Measurements from ENCODE around the gene PTMS.
"Not testable (repeated sequence)": the region's sequence is repeated elsewhere in the genome, so short reads cannot be mapped to it uniquely, and the experiment has no call there.

PTMS gene

GRCh38 chr12:6742834-6743233 is 23.3 kb upstream of the PTMS start:
- no peak for DNase-seq (ENCODE audit: low read depth)
- H3K4me3 ChIP-seq (ENCODE audit: low read depth, low read length), result no peak overlapping the region
- in situ Hi-C loops (cut with HindIII; ENCODE audit: low sequenced_read_pairs), result no loop called here
- TF ChIP-seq, protein P1, sequence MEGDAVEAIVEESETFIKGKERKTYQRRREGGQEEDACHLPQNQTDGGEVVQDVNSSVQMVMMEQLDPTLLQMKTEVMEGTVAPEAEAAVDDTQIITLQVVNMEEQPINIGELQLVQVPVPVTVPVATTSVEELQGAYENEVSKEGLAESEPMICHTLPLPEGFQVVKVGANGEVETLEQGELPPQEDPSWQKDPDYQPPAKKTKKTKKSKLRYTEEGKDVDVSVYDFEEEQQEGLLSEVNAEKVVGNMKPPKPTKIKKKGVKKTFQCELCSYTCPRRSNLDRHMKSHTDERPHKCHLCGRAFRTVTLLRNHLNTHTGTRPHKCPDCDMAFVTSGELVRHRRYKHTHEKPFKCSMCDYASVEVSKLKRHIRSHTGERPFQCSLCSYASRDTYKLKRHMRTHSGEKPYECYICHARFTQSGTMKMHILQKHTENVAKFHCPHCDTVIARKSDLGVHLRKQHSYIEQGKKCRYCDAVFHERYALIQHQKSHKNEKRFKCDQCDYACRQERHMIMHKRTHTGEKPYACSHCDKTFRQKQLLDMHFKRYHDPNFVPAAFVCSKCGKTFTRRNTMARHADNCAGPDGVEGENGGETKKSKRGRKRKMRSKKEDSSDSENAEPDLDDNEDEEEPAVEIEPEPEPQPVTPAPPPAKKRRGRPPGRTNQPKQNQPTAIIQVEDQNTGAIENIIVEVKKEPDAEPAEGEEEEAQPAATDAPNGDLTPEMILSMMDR (IDR thresholded peaks at IDR 0.05; ENCODE audit: low read depth, low read length, missing control alignments), result no peak

DNA sequence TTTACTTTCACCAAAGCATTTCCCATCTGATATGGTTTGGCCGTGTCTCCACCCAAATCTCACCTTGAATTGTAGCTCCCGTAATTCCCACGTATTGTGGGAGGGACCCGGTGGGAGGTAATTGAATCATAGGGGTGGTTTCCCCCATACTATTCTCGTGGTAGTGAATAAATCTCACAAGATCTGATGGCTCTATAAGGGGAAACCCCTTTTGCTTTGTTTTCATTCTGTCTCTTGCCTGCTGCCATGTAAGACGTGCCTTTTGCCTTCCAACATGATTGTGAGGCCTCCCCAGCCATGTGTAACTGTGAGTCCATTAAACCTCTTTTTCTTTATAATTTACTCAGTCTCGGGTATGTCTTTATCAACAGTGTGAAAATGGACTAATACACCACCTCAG is 22.9 kb upstream of the PTMS start:
- DNase-seq (ENCODE audit: low read depth); in situ Hi-C loops (cut with HindIII; ENCODE audit: low sequenced_read_pairs); H3K4me3 ChIP-seq (ENCODE audit: low read depth, low read length): not testable (repeated sequence)

DNA sequence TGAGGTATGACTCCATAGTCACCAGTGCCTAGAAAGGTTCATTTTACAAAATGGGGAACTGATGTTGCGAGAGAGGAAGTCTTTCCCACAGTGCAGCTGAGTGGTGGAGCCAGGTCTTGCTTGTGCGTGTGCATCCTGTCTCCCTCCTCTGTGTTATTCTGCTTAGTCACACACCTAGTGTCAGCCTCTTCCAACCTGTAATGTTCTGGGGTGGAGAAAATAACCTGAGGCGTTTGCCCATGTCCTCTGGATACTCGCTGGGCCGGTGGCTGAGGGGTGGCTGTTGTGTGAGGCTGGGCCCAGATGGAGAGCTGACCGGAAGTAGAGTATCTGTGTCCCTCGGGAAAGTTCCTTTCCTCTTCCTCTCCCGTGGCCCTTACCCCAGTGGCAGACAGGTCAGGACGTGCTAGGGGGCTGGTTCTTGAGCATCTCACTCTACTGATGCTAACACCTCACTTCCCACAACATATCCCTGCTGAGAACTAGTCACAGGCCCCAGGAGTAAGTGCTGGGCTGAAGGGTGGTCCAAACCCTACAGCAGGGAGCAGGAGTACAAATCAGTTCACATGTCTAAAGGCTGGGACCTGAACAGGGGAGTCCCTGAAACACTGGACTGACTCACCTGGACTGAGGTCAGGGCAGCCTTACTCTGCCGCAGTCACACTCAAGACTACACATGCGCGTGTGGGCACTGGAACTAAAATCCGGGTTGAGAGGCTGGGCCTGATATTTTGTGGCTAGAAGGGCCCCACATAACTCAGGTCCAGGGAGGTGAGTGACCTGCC is 20.2 kb upstream of the PTMS start:
- in situ Hi-C loops (cut with HindIII; ENCODE audit: low sequenced_read_pairs), result no loop called here
- H3K4me3 ChIP-seq (ENCODE audit: low read depth, low read length), result no peak overlapping the region
- no peak for DNase-seq (ENCODE audit: low read depth)
- TF ChIP-seq, protein P1 (IDR thresholded peaks at IDR 0.05; ENCODE audit: low read depth, low read length, missing control alignments), result no peak

DNA sequence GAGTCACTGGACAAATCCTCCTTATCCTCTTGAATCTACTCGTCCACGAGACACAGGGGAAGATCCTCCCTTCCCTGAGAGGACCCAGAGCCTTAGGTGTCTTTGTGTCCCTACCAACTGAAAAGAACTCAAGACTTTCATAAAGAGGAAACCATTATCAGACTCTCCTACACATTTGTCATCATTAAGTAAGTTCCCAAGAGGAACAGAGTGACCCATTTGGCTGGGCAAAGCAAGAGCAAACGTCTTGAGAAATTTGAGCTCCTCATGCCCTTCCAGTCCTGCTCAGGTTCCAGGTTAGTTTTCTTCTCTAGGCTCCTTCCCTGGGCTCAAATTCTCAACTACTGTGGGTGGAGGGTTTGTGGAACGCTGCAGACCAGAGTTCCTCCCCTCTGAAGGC is 18.9 kb upstream of the PTMS start:
- TF ChIP-seq, protein P1 (IDR thresholded peaks at IDR 0.05; ENCODE audit: low read depth, low read length, missing control alignments), result no peak
- in situ Hi-C loops (cut with HindIII; ENCODE audit: low sequenced_read_pairs), result no loop called here
- no peak overlapping the region for H3K4me3 ChIP-seq (ENCODE audit: low read depth, low read length)
- DNase-seq (ENCODE audit: low read depth), result no peak

- DNase-seq (ENCODE audit: low read depth), result no peak
- TF ChIP-seq, protein P1 (IDR thresholded peaks at IDR 0.05; ENCODE audit: low read depth, low read length, missing control alignments), result no peak
- in situ Hi-C loops (cut with HindIII; ENCODE audit: low sequenced_read_pairs), result no loop called here
Measured at GRCh38 chr12:6748761-6749160, 17.4 kb upstream of the PTMS start.

DNA sequence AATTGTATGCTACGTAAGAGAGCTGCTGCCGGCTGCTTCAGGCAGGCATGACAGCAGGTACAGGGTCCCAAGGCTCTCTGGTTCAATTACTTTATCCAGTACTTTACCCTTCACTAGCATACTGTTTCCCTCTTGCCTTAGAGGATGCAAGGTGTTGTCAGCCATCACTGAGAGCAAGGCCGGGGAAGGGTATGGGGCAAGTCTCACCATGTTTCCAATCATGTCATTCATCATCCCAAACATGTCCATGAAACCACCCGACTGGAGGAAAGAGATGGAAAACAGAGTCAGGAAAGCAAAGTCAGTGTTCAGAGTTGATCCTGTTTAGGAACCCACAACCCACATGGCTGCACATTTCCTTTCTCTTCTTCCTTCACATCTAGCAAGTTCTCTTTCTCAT is 15.7 kb upstream of the PTMS start:
- in situ Hi-C loops (cut with HindIII; ENCODE audit: low sequenced_read_pairs), result no loop called here
- H3K4me3 ChIP-seq (ENCODE audit: low read depth, low read length), result no peak overlapping the region
- TF ChIP-seq, protein P1 (IDR thresholded peaks at IDR 0.05; ENCODE audit: low read depth, low read length, missing control alignments), result no peak
- no peak for DNase-seq (ENCODE audit: low read depth)

More at GRCh38 chr12:6748761-6749160, 17.4 kb upstream of the PTMS start:
- H3K4me3 ChIP-seq (ENCODE audit: low read depth, low read length), result no peak overlapping the region

DNA sequence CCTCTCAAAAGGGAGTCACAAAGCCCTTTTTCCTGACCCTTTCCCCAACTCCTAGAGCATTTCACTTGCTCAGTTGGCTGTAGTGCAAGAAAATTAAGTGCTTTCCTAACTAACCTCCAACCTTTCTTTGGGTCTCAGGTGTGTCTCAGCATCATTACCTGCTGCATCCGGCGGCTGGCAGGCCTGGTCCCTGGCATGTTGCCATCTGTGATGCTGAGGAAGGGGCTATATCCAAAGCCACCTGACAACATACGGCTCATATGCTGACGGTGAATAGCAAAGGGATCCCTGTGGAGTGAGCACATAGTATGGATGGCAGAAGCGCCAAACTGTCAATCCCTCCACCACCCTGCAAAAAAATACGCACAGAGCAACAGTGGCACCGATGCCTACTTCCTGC is 14.4 kb upstream of the PTMS start:
- in situ Hi-C loops (cut with HindIII; ENCODE audit: low sequenced_read_pairs), result no loop called here
- TF ChIP-seq, protein P1 (IDR thresholded peaks at IDR 0.05; ENCODE audit: low read depth, low read length, missing control alignments), result no peak
- H3K4me3 ChIP-seq (ENCODE audit: low read depth, low read length), result peak overlapping the region; percentile 96
- DNase-seq (ENCODE audit: low read depth), result no peak

Measured in astrocyte of the cerebellum (primary cell).